HFF-Myc (cell line): Measurements from ENCODE around the gene LENEP.

Experiments used
- DNase-seq: peaks from one replicate; pipeline ENCODE4 v3.0.0-alpha.2; 2011; ENCODE audit warnings: low read depth; ENCODE audit errors: extremely low read depth
- H3K4me3 ChIP-seq: replicated peaks from 2 replicates; pipeline ENCODE4 v1.5.1; 2011; ENCODE audit warnings: low read depth, mild to moderate bottlenecking, control low read depth, low read length
- CTCF ChIP-seq: IDR thresholded peaks from 2 replicates; pipeline ENCODE4 v1.5.1; 2012; ENCODE audit warnings: mild to moderate bottlenecking, low read depth, low read length, control low read depth; ENCODE audit errors: missing control alignments

The LENEP gene

DNA sequence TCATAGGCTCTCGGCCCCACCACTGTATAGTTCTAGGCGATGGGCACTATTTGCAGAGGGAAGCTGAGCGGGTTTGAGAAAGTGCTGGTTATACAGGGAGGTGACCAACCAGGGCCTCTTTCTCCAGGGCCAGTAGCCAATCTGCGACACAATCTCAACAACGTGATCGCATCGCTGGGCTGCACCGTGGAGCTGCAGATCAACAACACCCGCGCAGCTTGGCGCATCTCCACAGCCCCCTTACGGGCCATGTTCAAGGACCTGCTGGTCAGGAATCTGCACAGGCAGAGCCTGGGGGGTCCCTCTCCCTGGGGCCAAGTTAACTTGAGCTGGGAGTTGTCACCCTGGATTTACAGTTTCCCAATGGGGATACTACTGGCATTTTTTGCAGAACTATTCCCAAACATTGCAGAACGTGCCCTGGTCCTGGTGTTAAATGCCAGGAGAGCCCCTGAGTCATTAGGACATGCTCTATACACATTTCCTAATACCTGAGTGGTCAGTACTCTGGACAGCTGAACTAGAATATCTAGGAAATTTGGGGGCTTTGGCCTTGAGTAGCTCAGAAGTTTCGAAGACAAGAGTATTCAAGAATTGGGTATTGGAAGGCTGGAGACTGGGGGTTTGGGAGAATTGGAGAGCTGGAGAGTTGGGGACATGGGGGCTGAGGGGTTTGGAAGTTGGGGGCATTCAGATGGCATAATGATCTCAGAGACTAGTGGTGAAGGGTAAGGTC lies 47.1 kb downstream of the LENEP start:
- no peak for DNase-seq
- no peak overlapping the region for H3K4me3 ChIP-seq
- TF ChIP-seq CTCF = no peak

DNA sequence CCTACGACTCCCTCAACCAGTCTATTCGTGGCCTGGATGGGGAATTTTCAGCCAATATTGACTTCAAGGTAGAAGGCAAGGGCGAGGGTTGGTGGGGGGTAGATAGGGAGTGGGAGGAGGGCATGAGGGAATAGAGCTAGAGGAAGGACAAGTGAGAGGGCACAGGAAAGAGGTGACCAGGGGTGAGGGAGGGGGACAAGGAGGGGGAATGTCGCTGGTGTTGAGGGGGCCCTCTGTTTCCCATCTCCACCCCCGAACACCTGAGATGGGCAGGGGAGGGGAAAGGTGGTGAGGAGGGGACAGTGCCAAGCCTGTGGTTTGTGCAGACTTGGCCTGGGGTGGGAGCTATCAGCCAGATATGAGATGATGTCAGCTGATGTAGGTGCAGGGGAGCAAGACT lies 49.4 kb downstream of the LENEP start:
- DNase-seq = no peak
- no peak for TF ChIP-seq CTCF
- H3K4me3 ChIP-seq = no peak overlapping the region

GRCh38 chr1:155043301-155043702 lies 49.9 kb downstream of the LENEP start:
- TF ChIP-seq CTCF = no peak
- no peak for DNase-seq
- H3K4me3 ChIP-seq = no peak overlapping the region

DNA sequence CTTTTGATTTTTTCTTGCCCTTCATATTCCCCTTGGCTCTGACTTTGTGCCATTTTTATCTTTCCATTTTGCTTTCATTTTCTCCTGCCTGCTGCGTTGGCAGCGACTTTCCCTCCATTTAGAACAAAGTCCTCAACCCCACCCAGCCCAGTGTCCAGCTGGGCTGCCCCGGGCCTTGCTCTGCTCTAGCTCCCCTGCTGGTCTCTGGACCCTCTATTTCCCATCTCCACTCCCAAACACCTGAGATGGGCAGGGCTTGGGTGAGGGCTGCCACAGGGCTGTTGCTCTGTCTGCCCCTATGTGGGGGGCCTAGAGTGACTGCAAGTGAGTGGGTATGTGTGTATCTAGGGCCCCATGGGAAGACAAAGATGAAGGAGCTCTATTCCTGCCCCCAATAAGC lies 50.4 kb downstream of the LENEP start:
- no peak for DNase-seq

More for the DNA sequence above, 50.4 kb downstream of the LENEP start:
- H3K4me3 ChIP-seq = no peak overlapping the region
- TF ChIP-seq CTCF = no peak
